GM12874 (cell line): ENCODE results near the gene C16orf54.

Experiments
- TF ChIP-seq, protein P1 (sequence below): IDR thresholded peaks from 2 replicates; pipeline ENCODE4 v1.5.1; 2011; ENCODE audit warnings: low read depth, mild to moderate bottlenecking, control low read depth, low read length, moderate library complexity; ENCODE audit not compliant: insufficient read depth

The C16orf54 gene

DNA sequence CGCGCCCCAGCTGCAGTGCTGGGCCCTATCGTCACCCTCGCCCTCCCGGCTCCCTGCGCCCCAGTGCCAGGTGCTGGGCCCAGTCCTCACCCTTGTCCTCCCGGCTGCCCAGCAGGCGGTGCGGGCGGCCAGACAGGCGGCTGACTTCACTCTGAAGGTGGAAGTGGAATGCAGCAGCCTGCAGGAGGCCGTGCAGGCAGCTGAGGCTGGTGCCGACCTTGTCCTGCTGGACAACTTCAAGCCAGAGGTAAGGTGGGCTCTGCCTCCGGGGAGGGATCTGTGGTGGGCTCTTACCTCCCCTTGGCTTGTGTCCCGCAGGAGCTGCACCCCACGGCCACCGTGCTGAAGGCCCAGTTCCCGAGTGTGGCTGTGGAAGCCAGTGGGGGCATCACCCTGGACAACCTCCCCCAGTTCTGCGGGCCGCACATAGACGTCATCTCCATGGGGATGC lies 48.9 kb downstream of the C16orf54 start:
- TF ChIP-seq, protein P1, sequence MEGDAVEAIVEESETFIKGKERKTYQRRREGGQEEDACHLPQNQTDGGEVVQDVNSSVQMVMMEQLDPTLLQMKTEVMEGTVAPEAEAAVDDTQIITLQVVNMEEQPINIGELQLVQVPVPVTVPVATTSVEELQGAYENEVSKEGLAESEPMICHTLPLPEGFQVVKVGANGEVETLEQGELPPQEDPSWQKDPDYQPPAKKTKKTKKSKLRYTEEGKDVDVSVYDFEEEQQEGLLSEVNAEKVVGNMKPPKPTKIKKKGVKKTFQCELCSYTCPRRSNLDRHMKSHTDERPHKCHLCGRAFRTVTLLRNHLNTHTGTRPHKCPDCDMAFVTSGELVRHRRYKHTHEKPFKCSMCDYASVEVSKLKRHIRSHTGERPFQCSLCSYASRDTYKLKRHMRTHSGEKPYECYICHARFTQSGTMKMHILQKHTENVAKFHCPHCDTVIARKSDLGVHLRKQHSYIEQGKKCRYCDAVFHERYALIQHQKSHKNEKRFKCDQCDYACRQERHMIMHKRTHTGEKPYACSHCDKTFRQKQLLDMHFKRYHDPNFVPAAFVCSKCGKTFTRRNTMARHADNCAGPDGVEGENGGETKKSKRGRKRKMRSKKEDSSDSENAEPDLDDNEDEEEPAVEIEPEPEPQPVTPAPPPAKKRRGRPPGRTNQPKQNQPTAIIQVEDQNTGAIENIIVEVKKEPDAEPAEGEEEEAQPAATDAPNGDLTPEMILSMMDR = no peak

DNA sequence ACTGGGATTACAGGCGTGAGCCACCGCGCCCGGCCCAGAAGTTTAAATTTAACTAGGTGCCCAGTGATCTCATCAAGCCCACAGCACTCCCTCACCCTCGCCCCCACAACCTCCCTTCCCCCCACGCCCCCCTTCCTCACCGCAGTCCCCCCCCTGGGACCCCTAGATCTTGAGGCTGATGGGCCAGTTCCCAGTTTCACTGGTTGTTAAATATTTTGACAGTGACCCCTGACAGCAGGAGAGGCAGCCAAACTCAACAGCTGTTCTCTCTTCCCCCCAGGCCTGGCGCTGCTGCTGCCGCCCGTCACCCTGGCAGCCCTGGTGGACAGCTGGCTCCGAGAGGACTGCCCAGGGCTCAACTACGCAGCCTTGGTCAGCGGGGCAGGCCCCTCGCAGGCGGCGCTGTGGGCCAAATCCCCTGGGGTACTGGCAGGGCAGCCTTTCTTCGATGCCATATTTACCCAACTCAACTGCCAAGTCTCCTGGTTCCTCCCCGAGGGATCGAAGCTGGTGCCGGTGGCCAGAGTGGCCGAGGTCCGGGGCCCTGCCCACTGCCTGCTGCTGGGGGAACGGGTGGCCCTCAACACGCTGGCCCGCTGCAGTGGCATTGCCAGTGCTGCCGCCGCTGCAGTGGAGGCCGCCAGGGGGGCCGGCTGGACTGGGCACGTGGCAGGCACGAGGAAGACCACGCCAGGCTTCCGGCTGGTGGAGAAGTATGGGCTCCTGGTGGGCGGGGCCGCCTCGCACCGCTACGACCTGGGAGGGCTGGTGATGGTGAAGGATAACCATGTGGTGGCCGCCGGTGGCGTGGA lies 51.2 kb downstream of the C16orf54 start:
- TF ChIP-seq, protein P1 = no peak
